ENCODE results near the gene ID2. TPM values are rescaled to one million over a fixed set of nuclear protein-coding genes. Genes with fewer than 3 reads are reported as not detected.

ID2 gene
- total RNA-seq, 1 experiment from 2014 or later, result 48.6 TPM

DNA sequence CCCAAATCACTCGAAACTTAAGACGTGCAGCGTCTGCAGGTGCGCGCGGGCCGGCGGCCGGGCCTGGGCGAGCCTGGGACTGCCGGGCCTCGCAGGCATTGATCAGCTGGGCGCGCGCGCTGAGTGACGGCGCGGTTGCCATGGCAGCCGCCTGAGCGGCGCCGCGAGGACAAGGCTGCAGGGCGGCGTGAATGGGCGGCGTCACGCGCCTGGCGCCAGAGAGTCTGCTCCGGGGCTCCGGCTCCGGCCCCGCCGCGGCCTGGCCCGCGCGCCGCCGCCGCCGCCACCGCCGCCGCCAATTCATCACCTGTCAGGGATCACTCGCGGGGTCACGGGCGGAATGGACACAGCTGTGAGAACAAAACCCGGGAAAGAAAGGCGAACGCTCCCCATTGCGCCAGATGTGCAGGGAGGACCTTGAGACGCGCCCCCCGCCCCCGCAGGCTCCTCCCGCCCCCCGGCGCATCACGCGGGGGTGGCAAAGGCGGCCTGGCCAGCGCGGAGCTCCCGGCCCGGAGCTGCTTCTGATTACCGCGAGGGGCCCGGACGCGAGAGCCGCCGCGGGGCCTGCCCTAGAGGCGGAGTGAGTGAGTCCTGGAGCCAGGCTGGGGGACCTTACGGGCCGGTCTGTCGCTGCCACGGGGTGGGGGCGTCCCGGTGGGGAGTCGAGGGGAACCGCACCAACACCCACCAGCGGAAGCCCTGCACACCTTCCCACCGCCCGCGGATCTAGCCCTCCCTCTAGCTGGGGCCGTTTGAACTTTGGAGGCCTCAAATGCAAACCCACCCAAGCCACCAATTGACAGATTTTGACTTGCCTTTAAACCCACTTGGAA is 2.9 kb upstream of the ID2 start:
- Histone ChIP-seq H2BK20ac (ENCODE audit: low read depth, low read length, poor library complexity, severe bottlenecking) (peak overlapping the region; percentile 60), H3K18ac (ENCODE audit: insufficient read length, low read depth, low read length) (peak overlapping the region; percentile 94), H3K14ac (ENCODE audit: insufficient read depth, low read length) (peak overlapping the region; percentile 95), H2BK12ac (ENCODE audit: insufficient read length, low read depth, low read length) (peak overlapping the region; percentile 65), H4K8ac (replicated peaks; ENCODE audit: insufficient read length, low read depth, low read length) (no peak overlapping the region), H2AFZ (ENCODE audit: low read length) (no peak overlapping the region), H4K20me1 (ENCODE audit: control insufficient read depth, insufficient read depth, insufficient read length) (no peaks in the 10 kb centered on the region), H3K27me3 (ENCODE audit: insufficient read depth, low read length) (peaks cover 31% of the 10 kb centered on the region; the same call in 1 of the 2 replicates), H3K79me1 (ENCODE audit: insufficient read depth, low read depth, low read length, poor library complexity, severe bottlenecking) (no peaks in the 10 kb centered on the region), H4K91ac (ENCODE audit: insufficient read length, low read depth, low read length) (no peak overlapping the region), H3K79me2 (ENCODE audit: insufficient read depth, low read length) (peaks cover 2% of the 10 kb centered on the region; the same call in 1 of the 2 replicates), H4K5ac (ENCODE audit: insufficient read length, low read depth, low read length) (no peak overlapping the region), H3K9me3 (ENCODE audit: control insufficient read depth, low read depth, low read length) (no peaks in the 10 kb centered on the region), H3T11ph (ENCODE audit: low read length) (peak overlapping the region; percentile 10), H3K9ac (ENCODE audit: extremely low read depth, insufficient read length, low read length) (no peak overlapping the region), H3K56ac (ENCODE audit: insufficient read length, low read depth, low read length) (no peak overlapping the region), H3K4me2 (ENCODE audit: insufficient read depth, insufficient read length, low read length) (peak overlapping the region; percentile 65), H3K4me1 (ENCODE audit: insufficient read depth, low read length) (no peaks in the 10 kb centered on the region), H3K4ac (ENCODE audit: low read depth, low read length) (no peak overlapping the region), H3K27ac (ENCODE audit: insufficient read length, low read depth, low read length) (no peak overlapping the region), H2AK5ac (ENCODE audit: insufficient read length, low read length) (no peak overlapping the region), H3K23me2 (ENCODE audit: insufficient read length, low read depth, low read length, poor library complexity, severe bottlenecking) (peaks cover 39% of the 10 kb centered on the region), H3K23ac (ENCODE audit: insufficient read length, low read depth, low read length) (no peak overlapping the region), H2BK5ac (ENCODE audit: insufficient read length, low read length) (no peak overlapping the region), H2BK120ac (ENCODE audit: low read depth, low read length, poor library complexity, severe bottlenecking) (peak overlapping the region; percentile 82), H2BK15ac (ENCODE audit: low read depth, low read length) (no peak overlapping the region)
- TF ChIP-seq, protein P1, sequence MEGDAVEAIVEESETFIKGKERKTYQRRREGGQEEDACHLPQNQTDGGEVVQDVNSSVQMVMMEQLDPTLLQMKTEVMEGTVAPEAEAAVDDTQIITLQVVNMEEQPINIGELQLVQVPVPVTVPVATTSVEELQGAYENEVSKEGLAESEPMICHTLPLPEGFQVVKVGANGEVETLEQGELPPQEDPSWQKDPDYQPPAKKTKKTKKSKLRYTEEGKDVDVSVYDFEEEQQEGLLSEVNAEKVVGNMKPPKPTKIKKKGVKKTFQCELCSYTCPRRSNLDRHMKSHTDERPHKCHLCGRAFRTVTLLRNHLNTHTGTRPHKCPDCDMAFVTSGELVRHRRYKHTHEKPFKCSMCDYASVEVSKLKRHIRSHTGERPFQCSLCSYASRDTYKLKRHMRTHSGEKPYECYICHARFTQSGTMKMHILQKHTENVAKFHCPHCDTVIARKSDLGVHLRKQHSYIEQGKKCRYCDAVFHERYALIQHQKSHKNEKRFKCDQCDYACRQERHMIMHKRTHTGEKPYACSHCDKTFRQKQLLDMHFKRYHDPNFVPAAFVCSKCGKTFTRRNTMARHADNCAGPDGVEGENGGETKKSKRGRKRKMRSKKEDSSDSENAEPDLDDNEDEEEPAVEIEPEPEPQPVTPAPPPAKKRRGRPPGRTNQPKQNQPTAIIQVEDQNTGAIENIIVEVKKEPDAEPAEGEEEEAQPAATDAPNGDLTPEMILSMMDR (conservative IDR thresholded peaks at IDR 0.05), result no peak
- no CpG with 5 or more reads among the region's 91 CpGs for WGBS (ENCODE audit: extremely low coverage, insufficient read length, low lambda C conversion rate)
- DNase-seq, result peak; percentile 93
- H3K9me3 Mint-ChIP-seq, result peaks cover 19 to 25% of the 10 kb centered on the region in 2 experiments
- peaks cover 12 to 35% (median 26%) of the 10 kb centered on the region in 3 experiments for H3K36me3 Mint-ChIP-seq (ENCODE audit: insufficient read depth in 1 of 3, low read depth in 3 of 3)
- H3K4me3 Mint-ChIP-seq, result peak overlapping the region; percentile 67 to 82
- peak overlapping the region in 2 of 3 experiments; percentile 90 to 99; a peak in 4 of 7 replicates for H3K27ac Mint-ChIP-seq
- peaks cover 41% of the 10 kb centered on the region for H3K27me3 Mint-ChIP-seq (ENCODE audit: low read depth)
- peaks cover 40 to 49% of the 10 kb centered on the region in 2 experiments for H3K4me1 Mint-ChIP-seq
